ENCODE measurements around the gene VWA5A.
"Not testable (repeated sequence)": the region's sequence is repeated elsewhere in the genome, so short reads cannot be mapped to it uniquely, and the experiment has no call there.

Gene VWA5A

DNA sequence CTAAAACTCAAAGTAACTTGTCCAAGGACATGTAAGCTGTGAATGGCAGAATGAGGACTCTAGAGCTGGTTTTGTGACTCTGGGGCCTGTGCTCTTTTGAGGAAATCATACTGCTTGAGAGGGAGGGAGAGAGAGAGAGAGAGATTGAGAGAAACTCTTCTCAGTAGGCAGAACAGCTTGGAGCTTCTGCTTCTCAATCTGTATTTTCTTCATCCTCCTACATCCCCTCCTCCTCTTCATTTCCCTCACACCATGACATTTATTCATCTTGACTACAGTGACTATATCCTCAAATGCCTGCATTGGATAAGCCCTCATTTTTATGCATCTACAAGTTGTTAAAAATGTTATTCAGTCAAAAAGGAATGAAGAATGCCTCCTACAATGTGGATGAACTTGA, 44.2 kb downstream of the VWA5A start:
- no peak overlapping the region for H3K4me3 Mint-ChIP-seq
- no peaks in the 10 kb centered on the region for H3K36me3 Mint-ChIP-seq (ENCODE audit: insufficient read depth)
- ATAC-seq (replicated peaks), result no peak
- no peak for DNase-seq
- H3K27ac Mint-ChIP-seq, result no peak overlapping the region
- no peaks in the 10 kb centered on the region for H3K4me1 Mint-ChIP-seq (ENCODE audit: low read depth in 2 of 2)
- peaks cover 10 to 13% of the 10 kb centered on the region in 2 donors for H3K27me3 Mint-ChIP-seq
- peaks cover 0 to 8% of the 10 kb centered on the region in 2 donors for H3K9me3 Mint-ChIP-seq

GRCh38 chr11:124160986-124161385, 45.7 kb downstream of the VWA5A start:
- no peak overlapping the region for H3K4me3 Mint-ChIP-seq
- ATAC-seq (replicated peaks), result no peak
- H3K36me3 Mint-ChIP-seq (ENCODE audit: insufficient read depth), result no peaks in the 10 kb centered on the region
- H3K27ac Mint-ChIP-seq, result no peak overlapping the region
- no peak for DNase-seq
- H3K27me3 Mint-ChIP-seq, result peaks cover 10 to 13% of the 10 kb centered on the region in 2 donors
- H3K4me1 Mint-ChIP-seq (ENCODE audit: low read depth in 2 of 2), result no peaks in the 10 kb centered on the region
- peaks cover 0 to 8% of the 10 kb centered on the region in 2 donors for H3K9me3 Mint-ChIP-seq

GRCh38 chr11:124167826-124168231, 52.6 kb downstream of the VWA5A start:
- Mint-ChIP-seq H3K27ac (no peak overlapping the region), H3K9me3 (peaks cover 0 to 1% of the 10 kb centered on the region in 2 donors), H3K27me3 (peaks cover 7 to 15% of the 10 kb centered on the region in 2 donors), H3K36me3 (ENCODE audit: insufficient read depth) (no peaks in the 10 kb centered on the region), H3K4me3 (no peak overlapping the region), H3K4me1 (ENCODE audit: low read depth in 2 of 2) (no peaks in the 10 kb centered on the region)
- ATAC-seq (replicated peaks) (no peak), DNase-seq (no peak)

DNA sequence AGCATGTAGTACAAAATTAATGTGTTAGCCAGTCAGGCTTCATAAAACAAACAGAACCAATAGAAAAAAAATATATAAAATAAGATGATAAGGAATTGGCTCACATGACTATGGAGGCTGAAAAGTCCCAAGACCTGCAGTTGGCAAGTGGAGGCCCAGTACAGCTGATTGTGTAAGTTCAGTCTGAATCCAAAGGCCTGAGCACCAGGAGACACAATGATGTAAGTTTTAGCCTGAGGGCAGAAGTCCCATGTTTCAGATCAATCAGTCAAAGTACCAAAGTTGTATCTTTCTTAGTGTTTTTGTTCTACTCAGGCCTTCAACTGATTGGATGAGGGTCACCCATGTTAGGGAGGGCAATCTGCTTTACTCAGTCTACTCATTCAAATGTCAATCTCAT, 53.5 kb downstream of the VWA5A start:
- Mint-ChIP-seq H3K27me3 (peaks cover 7 to 15% of the 10 kb centered on the region in 2 donors), H3K4me1 (ENCODE audit: low read depth in 2 of 2) (no peaks in the 10 kb centered on the region), H3K36me3 (ENCODE audit: insufficient read depth) (no peaks in the 10 kb centered on the region), H3K4me3 (no peak overlapping the region), H3K27ac (no peak overlapping the region), H3K9me3 (peaks cover 0 to 1% of the 10 kb centered on the region in 2 donors)
- no peak for DNase-seq
- no peak for ATAC-seq (replicated peaks)

- H3K4me3 Mint-ChIP-seq; H3K36me3 Mint-ChIP-seq (ENCODE audit: insufficient read depth): not testable (repeated sequence)
These were observed 55.1 kb downstream of the VWA5A start for GRCh38 chr11:124170315-124170714.

GRCh38 chr11:124170801-124171586, 55.7 kb downstream of the VWA5A start:
- Mint-ChIP-seq H3K4me3 (no peak overlapping the region), H3K27me3 (peaks cover 7 to 15% of the 10 kb centered on the region in 2 donors), H3K36me3 (ENCODE audit: insufficient read depth) (no peaks in the 10 kb centered on the region), H3K9me3 (peaks cover 0 to 1% of the 10 kb centered on the region in 2 donors), H3K27ac (no peak overlapping the region), H3K4me1 (ENCODE audit: low read depth in 2 of 2) (no peaks in the 10 kb centered on the region)
- DNase-seq, result no peak
- ATAC-seq (replicated peaks), result no peak

More at GRCh38 chr11:124170315-124170714, 55.1 kb downstream of the VWA5A start:
- not testable (repeated sequence) for DNase-seq; ATAC-seq (replicated peaks); H3K27ac Mint-ChIP-seq; H3K9me3 Mint-ChIP-seq; H3K4me1 Mint-ChIP-seq (ENCODE audit: low read depth in 2 of 2)
- peaks cover 7 to 15% of the 10 kb centered on the region in 2 donors for H3K27me3 Mint-ChIP-seq

DNA sequence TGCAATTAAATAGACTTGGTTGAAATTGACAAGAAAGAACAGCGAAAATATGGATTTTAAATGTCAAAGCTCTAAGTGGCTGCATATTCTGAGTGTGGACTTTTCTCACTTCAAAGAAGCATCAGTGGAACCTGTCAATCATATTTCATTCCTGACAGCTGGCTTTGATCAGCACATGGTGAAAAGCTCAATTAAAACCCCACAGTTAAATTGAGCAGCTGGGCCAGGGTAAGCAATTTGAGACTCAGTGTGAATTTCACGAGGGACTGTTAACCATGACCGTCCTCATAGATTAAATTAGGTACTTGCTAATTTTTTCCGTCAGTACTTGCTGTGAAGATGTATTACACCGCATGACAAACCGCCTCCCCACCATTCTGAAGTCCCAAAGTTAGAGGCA, 56.9 kb downstream of the VWA5A start:
- H3K9me3 Mint-ChIP-seq, result peaks cover 0 to 1% of the 10 kb centered on the region in 2 donors
- no peaks in the 10 kb centered on the region for H3K36me3 Mint-ChIP-seq (ENCODE audit: insufficient read depth)
- H3K27me3 Mint-ChIP-seq, result peaks cover 0 to 8% of the 10 kb centered on the region in 2 donors
- no peak overlapping the region for H3K27ac Mint-ChIP-seq
- H3K4me3 Mint-ChIP-seq, result no peak overlapping the region
- ATAC-seq (replicated peaks) (no peak), DNase-seq (no peak)
- no peaks in the 10 kb centered on the region for H3K4me1 Mint-ChIP-seq (ENCODE audit: low read depth in 2 of 2)

- H3K27me3 Mint-ChIP-seq, result peaks cover 0 to 3% of the 10 kb centered on the region in 2 donors
- no peak overlapping the region for H3K4me3 Mint-ChIP-seq
- no peaks in the 10 kb centered on the region for H3K4me1 Mint-ChIP-seq (ENCODE audit: low read depth in 2 of 2)
- H3K36me3 Mint-ChIP-seq (ENCODE audit: insufficient read depth), result no peaks in the 10 kb centered on the region
- peaks cover 0 to 1% of the 10 kb centered on the region in 2 donors for H3K9me3 Mint-ChIP-seq
- DNase-seq (no peak), ATAC-seq (replicated peaks) (no peak)
- no peak overlapping the region for H3K27ac Mint-ChIP-seq
These were observed 57.3 kb downstream of the VWA5A start for GRCh38 chr11:124172599-124172998.

DNA sequence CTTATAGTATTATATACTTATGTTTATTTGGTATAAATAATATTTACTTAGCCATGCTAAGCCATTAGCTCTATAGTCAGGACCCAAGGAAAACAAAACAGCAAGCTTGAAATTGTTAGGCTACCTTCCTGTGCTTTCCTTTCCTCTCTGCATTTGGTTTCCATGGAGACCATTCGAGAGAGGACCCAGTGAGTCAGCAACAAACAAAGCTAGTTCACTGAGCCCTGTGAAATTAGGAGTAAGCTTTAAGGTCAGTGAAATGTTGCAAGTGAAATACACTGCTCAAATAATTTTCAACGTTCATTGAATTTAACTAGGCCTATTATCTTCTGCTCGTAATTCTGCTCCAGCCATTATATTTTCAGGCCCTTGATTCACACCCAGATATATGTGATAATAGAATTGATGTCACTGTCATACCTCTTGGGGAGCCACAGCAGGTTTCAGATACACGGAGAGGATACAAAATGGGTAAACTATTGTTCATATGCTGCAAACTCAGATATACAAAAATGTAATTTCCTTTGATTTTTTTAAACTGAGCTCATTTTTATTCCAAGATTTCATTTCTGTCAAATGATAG, 58.8 kb downstream of the VWA5A start:
- no peak for DNase-seq
- Mint-ChIP-seq H3K27ac (no peak overlapping the region), H3K36me3 (ENCODE audit: insufficient read depth) (no peaks in the 10 kb centered on the region), H3K27me3 (no peaks in the 10 kb centered on the region), H3K9me3 (peaks cover 0 to 1% of the 10 kb centered on the region in 2 donors), H3K4me1 (ENCODE audit: low read depth in 2 of 2) (no peaks in the 10 kb centered on the region), H3K4me3 (no peak overlapping the region)
- ATAC-seq (replicated peaks), result no peak

GRCh38 chr11:124176925-124177715, 61.9 kb downstream of the VWA5A start:
- no peak overlapping the region for H3K27ac Mint-ChIP-seq
- H3K9me3 Mint-ChIP-seq, result no peaks in the 10 kb centered on the region
- H3K4me3 Mint-ChIP-seq, result no peak overlapping the region
- no peak for DNase-seq
- no peaks in the 10 kb centered on the region for H3K4me1 Mint-ChIP-seq (ENCODE audit: low read depth in 2 of 2)
- no peaks in the 10 kb centered on the region for H3K36me3 Mint-ChIP-seq (ENCODE audit: insufficient read depth)
- no peaks in the 10 kb centered on the region for H3K27me3 Mint-ChIP-seq
- ATAC-seq (replicated peaks), result no peak

DNA sequence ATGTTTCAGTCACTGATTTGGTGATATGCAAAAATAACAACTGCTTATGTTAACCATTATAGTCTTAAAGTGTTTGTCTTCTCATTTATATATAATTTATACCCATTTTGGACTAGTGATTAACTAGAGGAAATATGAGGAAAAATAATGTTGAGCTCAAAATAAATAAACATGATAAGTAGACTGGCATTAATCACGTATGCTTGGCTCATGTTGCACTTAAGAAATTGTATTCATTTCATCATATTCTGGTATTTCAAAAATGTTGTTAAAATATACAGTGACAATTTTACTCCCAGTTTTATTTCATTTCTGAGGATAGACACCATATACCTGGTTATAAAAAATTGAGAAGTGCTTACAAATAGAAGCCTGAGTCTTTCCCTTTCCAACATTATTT, 64.1 kb downstream of the VWA5A start:
- Mint-ChIP-seq H3K27me3 (no peaks in the 10 kb centered on the region), H3K4me3 (no peak overlapping the region), H3K9me3 (no peaks in the 10 kb centered on the region), H3K36me3 (ENCODE audit: insufficient read depth) (no peaks in the 10 kb centered on the region), H3K4me1 (ENCODE audit: low read depth in 2 of 2) (no peaks in the 10 kb centered on the region), H3K27ac (no peak overlapping the region)
- DNase-seq (no peak), ATAC-seq (replicated peaks) (no peak)

DNA sequence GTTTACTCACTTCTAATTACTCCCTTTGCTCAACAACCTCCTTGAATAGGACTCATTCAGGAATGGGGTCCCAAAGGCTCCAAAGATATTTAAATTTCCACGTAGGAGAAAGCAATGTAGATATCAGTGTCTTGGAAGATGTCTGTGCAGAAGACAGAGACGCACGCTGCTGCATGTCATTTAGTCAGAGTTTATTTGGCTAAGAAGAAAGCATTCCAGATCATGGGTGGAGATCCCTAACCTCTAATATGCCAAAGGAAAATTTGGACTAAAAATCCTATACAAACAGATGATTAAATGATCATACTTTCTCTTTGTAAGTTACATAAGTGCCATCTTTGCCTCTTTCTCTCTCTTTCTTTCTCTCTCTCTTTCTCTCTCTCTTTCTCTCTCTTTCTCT, 67.8 kb downstream of the VWA5A start, which contains the start of gene OR10D3:
Gene OR10D3 (plus strand): TSS at position 278 of the 400 bp plus-strand sequence. CDS start 1,925 bp downstream, outside the sequence.
- Mint-ChIP-seq H3K9me3 (peaks cover 2 to 6% of the 10 kb centered on the region in 2 donors), H3K27me3 (peaks cover 9 to 13% of the 10 kb centered on the region in 2 donors), H3K4me1 (ENCODE audit: low read depth in 2 of 2) (no peaks in the 10 kb centered on the region), H3K4me3 (no peak within 1 kb of the TSS), H3K27ac (no peak within 1 kb of the TSS), H3K36me3 (ENCODE audit: insufficient read depth) (no peaks in the 10 kb centered on the region)
- ATAC-seq (replicated peaks) (no peak), DNase-seq (no peak)

DNA sequence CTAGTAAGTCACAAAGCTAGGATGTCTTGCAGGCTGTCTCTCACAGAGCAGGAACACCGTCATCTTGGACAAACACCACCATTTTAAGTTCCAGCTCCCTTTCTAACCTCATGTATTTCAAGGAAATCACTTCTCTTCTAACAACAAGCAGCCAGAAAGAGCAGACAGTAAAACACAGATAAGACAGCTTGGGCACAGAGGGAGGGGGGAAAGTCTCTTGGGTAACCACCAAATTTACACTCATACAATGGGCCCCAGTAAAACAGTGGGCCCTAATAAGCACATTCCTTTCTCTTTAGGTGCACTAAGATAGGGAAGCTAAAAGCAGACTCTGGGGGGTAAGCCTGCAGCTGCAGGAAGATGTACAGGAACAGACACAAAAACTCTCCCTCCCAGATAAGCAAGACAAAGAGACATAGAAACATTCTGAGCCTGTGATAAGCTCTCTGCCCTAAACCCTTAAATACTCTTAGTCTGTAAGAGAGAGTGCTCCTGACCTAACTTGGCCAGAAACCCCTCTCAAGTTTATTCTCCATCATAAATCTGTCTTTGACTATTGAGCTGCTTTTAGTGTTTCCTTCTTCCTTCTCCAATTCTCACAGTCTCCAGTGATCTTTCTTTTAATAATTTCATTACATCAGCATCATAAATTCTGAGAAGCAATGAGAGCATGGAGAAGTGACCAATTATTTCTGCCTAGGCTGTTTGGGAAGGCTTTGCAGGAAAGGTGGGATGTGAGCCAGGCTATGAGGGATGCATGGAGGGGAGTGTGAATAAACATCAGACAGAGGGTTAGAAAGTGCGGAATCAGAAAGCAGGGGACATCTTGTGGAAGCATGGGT, 75.3 kb downstream of the VWA5A start:
- H3K27me3 Mint-ChIP-seq, result peaks cover 10 to 12% of the 10 kb centered on the region in 2 donors
- no peaks in the 10 kb centered on the region for H3K36me3 Mint-ChIP-seq (ENCODE audit: insufficient read depth)
- ATAC-seq (replicated peaks) (no peak), DNase-seq (no peak)
- no peak overlapping the region for H3K27ac Mint-ChIP-seq
- no peak overlapping the region for H3K4me3 Mint-ChIP-seq
- H3K4me1 Mint-ChIP-seq (ENCODE audit: low read depth in 2 of 2), result no peaks in the 10 kb centered on the region
- peaks cover 2 to 6% of the 10 kb centered on the region in 2 donors for H3K9me3 Mint-ChIP-seq
